Right ventricle myocardium inferior (tissue), 1 donor: ENCODE data around the gene SNX25. TPM values are rescaled to one million over a fixed set of nuclear protein-coding genes. Genes with fewer than 3 reads are reported as not detected.
"Not testable (repeated sequence)": the region's sequence is repeated elsewhere in the genome, so short reads cannot be mapped to it uniquely, and the experiment has no call there.

Source experiments
- ATAC-seq: fragments of 200-7000 bp; cut with Tn5 transposase; one replicate; pipeline ENCODE4 v1.9.1; 2020; ENCODE audit warnings: mild to moderate bottlenecking, moderate library complexity
- DNase-seq: peaks from one replicate; pipeline ENCODE4 v3.0.0; 2021; ENCODE audit errors: missing footprints
- intact Hi-C: fragments of 100-400 bp; cut with DNase I; formaldehyde crosslinking; loops from one replicate; pipeline ENCODE4 v1.11.0; 2022
- total RNA-seq: library from RNA; stranded (reverse); fragmentation: NEBNext Ultra II Directional; extraction: Animal tissue kit (Norgen Biotek cat#: 25700); gene quantifications from one replicate; pipeline ENCODE4 v1.2.1, GENCODE V29; 2021
- donor health status: DM: no; HTN: yes; CAD: no; lungs with severe emphysema.

SNX25 gene
- total RNA-seq, 1 donor from 2014 or later: 10.9 TPM

- intact Hi-C loops, ATAC-seq, DNase-seq: not testable (repeated sequence)
Measured at GRCh38 chr4:185317462-185317861, 108.1 kb downstream of the SNX25 start.

DNA sequence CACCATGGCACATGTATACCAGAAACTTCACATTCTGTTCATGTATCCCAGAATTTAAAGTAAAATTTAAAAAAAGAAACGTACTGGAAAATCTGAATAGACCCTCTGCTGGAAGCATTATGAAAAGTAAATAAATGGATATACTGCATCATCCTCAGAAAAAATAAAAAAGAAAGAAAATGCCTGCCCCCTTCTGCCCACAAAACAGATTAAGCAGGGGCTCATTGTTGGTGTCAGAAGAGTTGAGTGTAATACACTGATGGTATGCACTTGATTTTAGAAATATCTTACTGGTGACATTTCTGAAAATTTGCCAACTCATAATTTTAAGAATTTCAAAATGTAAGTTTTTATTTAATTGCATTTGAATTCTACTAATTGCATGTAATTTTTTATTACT is 108.5 kb downstream of the SNX25 start:
- no peak for ATAC-seq
- no peak for DNase-seq
- intact Hi-C loops: no loop called here

- intact Hi-C loops: no loop called here
- DNase-seq (no peak), ATAC-seq (no peak)
Measured at GRCh38 chr4:185318679-185319078, 109.3 kb downstream of the SNX25 start.

DNA sequence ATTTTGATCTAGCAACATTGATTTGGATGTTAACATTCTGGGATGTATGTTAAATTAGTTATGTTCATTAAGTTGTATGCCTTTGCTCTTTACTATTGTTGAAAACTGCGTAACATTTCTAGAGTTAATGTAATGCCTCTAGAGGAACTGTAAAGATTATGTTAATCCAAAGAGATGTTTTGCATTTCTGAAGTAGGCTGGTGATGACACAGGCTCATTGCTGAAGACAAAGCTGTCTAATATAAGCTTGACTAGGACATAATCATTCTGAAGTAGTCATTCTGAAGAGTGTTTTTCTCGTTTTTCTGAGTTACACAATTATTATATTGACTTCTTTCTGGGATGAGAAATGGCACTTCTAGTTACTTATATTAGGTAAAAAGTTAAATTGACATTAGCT is 113.4 kb downstream of the SNX25 start:
- intact Hi-C loops: no loop called here
- DNase-seq: no peak
- no peak for ATAC-seq

GRCh38 chr4:185323606-185324005 is 114.2 kb downstream of the SNX25 start:
- ATAC-seq (no peak), DNase-seq (no peak)
- intact Hi-C loops: no loop called here

- intact Hi-C loops, DNase-seq, ATAC-seq: not testable (repeated sequence)
Measured at GRCh38 chr4:185324361-185324760, 115.0 kb downstream of the SNX25 start.

DNA sequence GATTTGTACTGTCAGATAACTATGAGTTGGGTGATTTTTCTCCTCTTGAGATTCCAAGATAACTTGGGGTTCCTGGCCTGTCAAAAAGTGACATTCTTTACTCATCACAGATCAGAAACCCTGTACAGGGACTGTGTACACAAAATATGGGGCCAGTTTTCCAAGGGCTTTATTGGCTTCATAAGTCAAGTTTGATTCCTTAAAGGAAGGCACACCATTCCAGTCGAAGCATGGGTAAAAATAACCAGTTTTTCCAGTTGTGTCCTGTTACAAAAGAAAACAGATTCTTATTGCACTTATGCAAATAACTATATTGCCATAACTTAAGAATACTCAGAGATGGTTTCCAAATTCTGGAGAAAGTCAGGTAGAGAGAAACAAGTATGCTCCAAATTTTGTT is 116.3 kb downstream of the SNX25 start:
- DNase-seq, intact Hi-C loops, ATAC-seq: not testable (repeated sequence)

GRCh38 chr4:185328586-185328985 is 119.2 kb downstream of the SNX25 start:
- intact Hi-C loops: no loop called here
- DNase-seq (no peak), ATAC-seq (no peak)

DNA sequence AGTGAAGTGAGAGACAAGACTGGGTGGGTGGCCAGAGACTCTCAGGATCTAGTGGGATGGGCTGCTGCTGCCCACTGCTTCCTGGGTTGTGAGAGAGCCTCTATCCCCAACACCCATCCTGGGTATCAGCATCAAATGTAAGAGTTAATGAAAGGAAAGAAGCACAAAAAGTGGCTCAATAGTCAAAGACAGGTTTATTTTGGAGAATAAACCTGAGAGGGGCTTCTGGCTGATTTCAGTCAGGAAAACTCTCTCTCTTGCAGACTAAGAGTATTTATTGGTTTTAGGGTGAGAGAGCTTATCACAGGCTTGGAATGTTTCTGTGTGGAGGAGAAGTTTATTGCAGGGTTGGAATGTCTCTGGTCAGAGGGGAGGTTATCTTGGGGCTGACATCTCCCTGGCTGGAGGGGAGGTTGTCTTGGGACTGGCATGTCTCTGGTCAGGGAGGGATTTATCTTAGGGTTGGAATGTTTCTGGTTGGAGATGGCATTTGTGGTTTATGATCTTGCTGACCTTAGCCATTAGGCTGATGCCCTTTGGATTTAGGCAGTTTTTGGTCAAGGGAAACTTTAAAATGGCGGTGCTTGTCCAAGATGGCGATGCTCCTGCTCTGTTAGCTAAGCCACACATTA is 120.6 kb downstream of the SNX25 start:
- ATAC-seq, DNase-seq, intact Hi-C loops: not testable (repeated sequence)

DNA sequence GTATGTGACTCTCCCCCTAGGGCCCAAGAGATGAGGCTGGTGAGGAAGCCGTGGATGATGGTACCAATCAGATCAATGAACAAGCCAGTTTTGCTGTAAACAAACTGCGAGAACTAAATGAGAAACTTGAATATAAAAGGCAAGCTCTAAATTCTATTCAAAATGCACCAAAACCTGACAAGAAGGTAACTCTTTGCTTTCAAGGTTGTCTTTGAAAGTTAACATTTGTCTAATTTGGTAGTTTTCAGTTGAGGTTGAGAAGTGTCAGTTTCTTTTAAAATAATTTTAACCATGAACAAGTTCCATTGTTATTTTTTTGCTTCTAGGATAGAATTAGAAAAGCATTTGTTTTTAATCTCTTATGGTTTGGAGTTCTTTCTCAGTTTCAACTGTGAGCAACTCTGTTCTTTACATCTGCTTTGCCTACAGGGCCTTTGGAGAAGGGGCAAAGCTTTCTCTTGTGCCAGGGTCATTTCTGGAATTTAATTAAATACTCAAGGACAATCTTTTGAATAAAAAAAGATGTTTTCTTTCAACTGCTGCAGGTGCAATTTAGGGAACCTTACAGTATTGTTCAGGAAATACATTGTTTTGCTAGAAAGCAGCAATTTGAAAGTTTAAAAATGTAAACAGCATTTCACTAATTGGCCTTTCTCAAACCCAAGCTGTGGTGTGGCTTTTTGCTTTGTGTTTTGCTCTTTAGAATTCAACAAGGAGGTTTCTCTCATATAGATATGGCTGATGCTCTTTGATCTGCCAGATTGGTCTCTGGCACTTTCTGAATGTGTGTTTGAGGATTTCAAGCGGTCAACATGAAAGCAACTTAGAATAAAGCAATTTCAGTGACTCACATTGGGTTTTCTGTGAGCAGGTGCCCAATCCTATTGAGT is 123.4 kb downstream of the SNX25 start:
- intact Hi-C loops: no loop called here
- ATAC-seq (no peak), DNase-seq (no peak)

- ATAC-seq: no peak
- intact Hi-C loops: no loop called here
- DNase-seq: no peak
Measured at GRCh38 chr4:185334326-185334725, 124.9 kb downstream of the SNX25 start.

DNA sequence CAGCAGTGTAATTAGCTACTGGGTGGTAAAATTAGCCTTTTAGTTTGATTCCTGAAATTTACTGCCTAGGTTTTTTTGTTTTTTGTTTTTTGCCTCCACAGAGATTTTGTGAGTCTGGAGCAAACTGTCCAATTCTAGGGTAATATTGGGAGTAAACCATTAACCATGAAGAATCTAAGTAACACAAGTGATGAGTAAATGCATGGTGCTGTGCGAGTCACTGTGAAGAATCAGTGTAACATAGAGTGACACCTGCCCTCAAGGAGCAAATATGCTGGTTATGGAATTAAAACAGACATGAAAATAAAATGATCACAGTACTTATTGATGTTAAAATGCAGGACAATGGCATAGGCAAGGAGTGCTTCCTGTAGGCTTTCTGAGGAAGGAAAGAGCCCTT is 126.2 kb downstream of the SNX25 start:
- no peak for DNase-seq
- no peak for ATAC-seq
- intact Hi-C loops: no loop called here

- intact Hi-C loops: no loop called here
- no peak for ATAC-seq
- DNase-seq: no peak
Measured at GRCh38 chr4:185339941-185340340, 130.5 kb downstream of the SNX25 start.

GRCh38 chr4:185341377-185341776 is 132.0 kb downstream of the SNX25 start:
- ATAC-seq: no peak
- intact Hi-C loops: no loop called here

DNA sequence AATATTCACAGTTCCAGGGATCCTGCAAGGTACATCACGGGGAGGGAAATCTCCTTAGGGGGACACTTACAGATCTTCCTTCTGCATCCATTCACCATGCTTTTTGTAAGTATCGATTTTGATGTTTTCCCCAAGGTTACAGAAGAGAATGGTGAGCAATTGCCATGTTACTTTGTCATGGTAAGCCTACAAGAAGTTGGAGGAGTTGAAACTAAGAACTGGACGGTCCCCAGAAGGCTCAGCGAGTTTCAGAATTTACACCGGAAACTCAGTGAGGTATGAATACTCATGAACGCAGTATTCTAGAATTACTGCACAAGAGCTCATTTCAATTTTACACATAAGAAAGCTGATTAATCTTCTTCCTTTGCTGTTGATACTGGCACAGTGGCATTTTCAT is 132.4 kb downstream of the SNX25 start:
- DNase-seq (no peak), ATAC-seq (no peak)
- intact Hi-C loops: no loop called here

More at GRCh38 chr4:185341377-185341776, 132.0 kb downstream of the SNX25 start:
- no peak for DNase-seq

DNA sequence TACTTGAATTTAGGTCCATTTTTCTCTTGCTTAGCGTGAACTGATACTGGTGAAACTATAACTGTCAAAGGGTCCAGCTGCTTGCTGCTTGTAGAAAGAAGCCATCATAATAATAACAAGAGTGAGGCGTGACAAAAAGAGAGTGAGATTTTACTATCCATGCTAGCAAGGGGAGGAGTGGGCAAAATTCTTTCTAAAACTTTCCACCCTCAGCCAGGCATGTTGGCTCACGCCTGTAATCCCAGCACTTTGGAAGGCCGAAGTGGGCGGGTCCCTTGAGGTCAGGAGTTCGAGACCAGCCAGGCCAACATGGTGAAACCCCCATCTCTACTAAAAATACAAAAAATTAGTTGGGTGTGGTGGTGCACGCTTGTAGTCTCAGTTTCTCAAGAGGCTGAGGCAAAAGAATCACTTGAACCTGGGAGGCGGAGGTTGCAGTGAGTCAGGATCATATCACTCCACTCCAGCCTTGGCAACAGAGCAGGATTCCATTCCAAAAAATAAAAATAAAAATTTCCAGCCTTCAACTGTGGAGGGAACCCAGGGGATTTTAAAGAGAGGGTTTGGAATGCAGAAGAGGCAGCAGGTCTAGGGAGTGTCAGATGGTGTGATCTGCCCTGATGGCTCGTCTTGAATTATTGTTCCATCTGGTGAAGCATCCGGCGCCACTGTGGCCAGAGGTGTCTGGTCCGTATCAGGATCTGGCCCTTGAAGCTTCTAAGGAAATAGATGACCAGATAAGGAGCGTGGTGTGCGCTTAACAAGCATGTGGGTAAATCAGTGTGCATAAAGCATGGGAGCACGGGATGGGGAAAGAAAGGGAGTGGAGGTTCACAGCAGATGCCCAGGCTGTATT is 134.6 kb downstream of the SNX25 start:
- ATAC-seq: peak; percentile 31
- DNase-seq: no peak

DNA sequence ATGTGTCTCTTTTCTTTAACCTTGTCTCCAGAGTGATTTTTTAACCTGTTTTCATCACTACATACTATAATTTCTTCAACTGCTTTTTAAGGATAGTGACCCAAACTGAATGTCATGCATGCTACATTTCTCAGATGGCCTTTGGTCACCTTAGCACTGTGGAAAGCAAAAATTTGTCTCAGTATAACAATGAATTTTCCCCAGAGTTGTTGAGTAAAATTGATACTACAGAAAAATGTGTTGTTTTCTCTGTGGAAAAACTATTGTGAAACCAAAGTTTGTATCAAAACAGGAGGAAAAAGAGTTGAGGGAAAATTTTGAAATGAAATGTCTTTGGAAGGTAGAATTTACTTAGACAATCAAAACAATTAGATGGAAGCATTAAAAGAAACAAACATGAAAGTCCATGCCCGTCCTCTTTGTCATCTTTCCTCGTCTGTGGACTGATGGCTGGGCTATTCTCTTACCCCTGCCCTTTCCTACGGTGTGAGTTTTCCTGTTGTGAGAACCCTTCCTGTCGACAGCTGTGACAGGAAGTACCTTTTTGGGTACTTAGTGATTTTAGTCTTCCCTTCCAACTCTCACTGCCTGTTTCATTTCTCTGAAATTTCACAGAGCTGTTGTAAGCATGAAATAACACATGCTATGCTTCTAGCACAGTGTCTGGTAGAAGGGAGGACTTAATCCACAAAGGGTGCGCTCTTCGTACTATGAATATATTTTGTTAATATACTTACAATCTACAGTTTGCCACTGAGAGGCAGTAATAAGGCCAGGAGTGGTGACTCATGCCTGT is 135.5 kb downstream of the SNX25 start:
- intact Hi-C loops: no loop called here
- no peak for ATAC-seq
- DNase-seq: no peak

More for the DNA sequence above, 134.6 kb downstream of the SNX25 start:
- intact Hi-C loops: no loop called here

- DNase-seq: no peak
- intact Hi-C loops: no loop called here
- no peak for ATAC-seq
Measured at GRCh38 chr4:185346975-185347601, 137.7 kb downstream of the SNX25 start.
